HG02623 (cell line): ENCODE data around the gene EFHD2.
"Not testable (repeated sequence)": the region's sequence is repeated elsewhere in the genome, so short reads cannot be mapped to it uniquely, and the experiment has no call there.

ENCODE experiments used
- ATAC-seq: cut with Tn5 transposase; IDR thresholded peaks from one replicate; pipeline ENCODE4 v1.9.1; 2021; ENCODE audit warnings: moderate library complexity; ENCODE audit not compliant: unreplicated experiment

The EFHD2 gene

DNA sequence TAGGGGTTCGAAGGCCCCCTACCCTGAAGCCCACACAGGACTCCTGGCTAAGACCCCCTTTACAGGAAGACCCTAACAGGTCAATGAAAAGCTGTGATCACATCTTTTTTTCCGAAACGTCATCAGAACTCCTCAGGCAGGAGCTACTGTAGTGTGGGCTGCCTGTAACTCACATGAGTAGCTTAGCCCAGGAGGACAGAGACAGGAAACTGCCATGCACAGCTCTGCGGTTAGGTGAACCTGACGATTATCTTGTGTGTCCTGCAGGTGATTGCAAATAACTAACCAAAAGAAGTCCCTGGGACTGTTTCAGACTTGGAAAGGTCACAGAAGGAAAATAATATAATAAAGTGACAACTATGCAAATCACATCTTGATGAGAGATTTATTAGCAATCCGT, 62.0 kb downstream of the EFHD2 start:
- ATAC-seq = not testable (repeated sequence)

DNA sequence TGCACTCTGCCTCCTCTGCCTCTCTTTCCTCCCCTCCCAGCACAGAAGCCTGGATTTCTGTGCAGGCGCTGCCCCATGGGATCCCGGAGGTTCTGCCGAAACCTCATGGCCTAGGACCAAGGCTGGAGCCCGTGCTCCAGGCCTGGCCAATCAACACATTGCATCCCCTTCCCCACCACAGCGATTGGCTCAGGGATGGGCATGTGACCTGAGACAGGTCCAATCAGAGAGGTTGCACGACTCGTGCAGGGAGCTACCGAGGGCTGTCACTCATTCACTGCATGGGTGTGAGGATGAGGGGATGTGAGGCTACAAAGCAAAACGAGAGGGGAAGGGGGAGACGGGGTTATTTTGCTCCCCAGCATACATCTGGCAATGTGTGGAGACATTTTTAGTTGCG, 62.9 kb downstream of the EFHD2 start:
- no peak for ATAC-seq

DNA sequence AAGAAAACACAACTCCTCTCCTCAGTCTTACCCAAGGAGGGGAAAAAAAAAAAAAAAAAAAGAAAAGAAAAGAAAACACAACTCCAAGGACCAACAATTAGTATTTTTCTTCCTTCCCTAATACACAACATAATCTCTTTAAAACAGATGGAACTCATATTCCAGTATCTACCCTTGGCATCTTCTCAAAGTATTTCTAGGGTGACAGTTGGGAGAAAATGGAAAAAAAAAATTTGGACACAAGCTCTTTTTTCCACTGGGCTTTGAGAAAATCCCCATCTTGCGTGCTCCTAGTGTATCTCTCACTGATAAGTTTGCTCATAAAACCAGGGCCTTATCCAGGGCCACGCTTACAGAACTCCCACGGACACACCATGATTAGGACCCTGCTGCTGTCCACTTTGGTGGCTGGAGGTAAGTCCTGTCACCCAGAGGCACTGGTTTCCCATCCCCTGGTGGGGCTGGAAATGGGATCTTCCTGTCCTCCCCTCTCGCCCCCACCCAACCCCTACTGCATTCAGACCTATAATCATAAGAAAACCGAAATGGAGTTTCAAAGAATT, 66.1 kb downstream of the EFHD2 start, which contains the start of gene CELA2B:
TSS of gene CELA2B (plus strand) at position 353 of the 563 bp plus-strand sequence. CDS start at position 375, 22 bp downstream.
- no peak for ATAC-seq

DNA sequence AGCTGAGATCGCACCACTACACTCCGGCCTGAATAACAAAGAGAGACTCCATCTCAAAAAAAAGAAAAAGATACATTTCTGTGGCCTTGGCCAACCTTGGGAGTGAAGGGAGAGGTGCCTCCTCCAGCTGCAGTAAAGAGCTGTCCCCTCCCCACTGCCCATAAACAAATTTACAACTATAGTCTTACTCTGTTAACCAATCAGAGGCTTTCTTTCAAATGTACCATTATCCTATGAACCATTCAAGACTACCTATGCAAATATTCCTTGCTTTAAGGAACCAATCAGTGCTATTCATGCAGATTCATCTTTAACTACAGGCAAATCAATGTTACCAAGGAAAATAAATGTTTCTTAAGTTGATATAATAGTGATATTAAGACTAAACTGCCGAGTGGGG, 67.2 kb downstream of the EFHD2 start:
- no peak for ATAC-seq

DNA sequence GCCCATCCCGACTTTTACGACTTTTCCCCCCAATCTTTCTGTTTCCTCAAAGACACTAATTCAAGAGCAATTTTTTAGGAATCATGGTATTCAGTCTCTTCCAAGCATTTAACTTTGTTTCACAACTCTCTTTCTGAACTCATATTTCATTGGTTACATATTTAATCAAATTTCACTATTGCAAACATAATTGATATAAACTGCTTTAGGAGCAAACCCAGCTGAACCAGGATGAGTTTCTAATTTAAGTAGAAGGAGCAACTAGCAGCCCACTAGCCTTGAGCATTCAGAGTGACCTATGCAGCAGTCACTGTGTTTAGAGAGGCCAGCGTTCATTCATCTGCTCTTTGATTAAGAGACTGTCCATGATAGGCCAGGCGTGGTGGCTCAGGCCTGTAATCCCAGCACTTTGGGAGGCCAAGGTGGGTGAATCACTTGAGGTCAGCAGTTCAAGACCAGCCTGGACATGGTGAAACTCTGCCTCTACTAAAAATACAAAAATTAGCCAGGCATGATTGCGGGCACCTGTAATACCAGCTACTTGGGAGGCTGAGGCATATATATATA, 68.0 kb downstream of the EFHD2 start:
- no peak for ATAC-seq
